ENCODE measurements around the gene LYPD5.
"Not testable (repeated sequence)": the region's sequence is repeated elsewhere in the genome, so short reads cannot be mapped to it uniquely, and the experiment has no call there.

The LYPD5 gene

GRCh38 chr19:43779820-43780219 is 22.4 kb downstream of the LYPD5 start:
- in situ Hi-C loops (cut with MboI; ENCODE audit: low sequenced_read_pairs) = loop anchor here (5.0 to 25.0 kb wide), 2 partner anchors 33 to 318 kb away; partner anchors contain the start of gene LYPD3

- in situ Hi-C loops (cut with MboI; ENCODE audit: low sequenced_read_pairs) = loop anchor here (25.0 kb wide), 1 partner anchor 317 kb away; the partner anchor contains the start of gene LYPD3
These were observed 23.0 kb downstream of the LYPD5 start for GRCh38 chr19:43779147-43779819.

- in situ Hi-C loops (cut with MboI; ENCODE audit: low sequenced_read_pairs) = loop anchor here (25.0 kb wide), 1 partner anchor 316 kb away; the partner anchor contains the start of gene LYPD3
These were observed 23.6 kb downstream of the LYPD5 start for GRCh38 chr19:43778651-43779050.

- in situ Hi-C loops (cut with MboI; ENCODE audit: low sequenced_read_pairs) = loop anchor here (25.0 kb wide), 1 partner anchor 315 kb away; the partner anchor contains the start of gene LYPD3
These were observed 25.0 kb downstream of the LYPD5 start for GRCh38 chr19:43777163-43777695.

- in situ Hi-C loops (cut with MboI; ENCODE audit: low sequenced_read_pairs) = loop anchor here (25.0 kb wide), 1 partner anchor 314 kb away; the partner anchor contains the start of gene LYPD3
These were observed 26.0 kb downstream of the LYPD5 start for GRCh38 chr19:43776286-43776685.

GRCh38 chr19:43775299-43775890 is 26.9 kb downstream of the LYPD5 start:
- in situ Hi-C loops (cut with MboI; ENCODE audit: low sequenced_read_pairs) = loop anchor here (25.0 kb wide), 1 partner anchor 313 kb away; the partner anchor contains the start of gene LYPD3

GRCh38 chr19:43774940-43775258 is 27.3 kb downstream of the LYPD5 start:
- in situ Hi-C loops (cut with MboI; ENCODE audit: low sequenced_read_pairs) = loop anchor here (25.0 kb wide), 1 partner anchor 313 kb away; the partner anchor contains the start of gene LYPD3

- in situ Hi-C loops (cut with MboI; ENCODE audit: low sequenced_read_pairs) = no loop called here
These were observed 27.9 kb downstream of the LYPD5 start for GRCh38 chr19:43774103-43774939.

GRCh38 chr19:43773725-43774102 is 28.5 kb downstream of the LYPD5 start:
- in situ Hi-C loops (cut with MboI; ENCODE audit: low sequenced_read_pairs) = no loop called here

- in situ Hi-C loops (cut with MboI; ENCODE audit: low sequenced_read_pairs) = no loop called here
These were observed 33.0 kb downstream of the LYPD5 start for GRCh38 chr19:43769256-43769655.

GRCh38 chr19:43768273-43769050 is 33.8 kb downstream of the LYPD5 start:
- in situ Hi-C loops (cut with MboI; ENCODE audit: low sequenced_read_pairs) = no loop called here

- in situ Hi-C loops (cut with MboI; ENCODE audit: low sequenced_read_pairs) = no loop called here
These were observed 34.4 kb downstream of the LYPD5 start for GRCh38 chr19:43767818-43768217.

- in situ Hi-C loops (cut with MboI; ENCODE audit: low sequenced_read_pairs) = no loop called here
These were observed 34.9 kb downstream of the LYPD5 start for GRCh38 chr19:43767316-43767715.

GRCh38 chr19:43766755-43767043 is 35.5 kb downstream of the LYPD5 start:
- in situ Hi-C loops (cut with MboI; ENCODE audit: low sequenced_read_pairs) = no loop called here

- in situ Hi-C loops (cut with MboI; ENCODE audit: low sequenced_read_pairs) = no loop called here
These were observed 37.0 kb downstream of the LYPD5 start for GRCh38 chr19:43765109-43765876.

GRCh38 chr19:43764684-43765083 is 37.6 kb downstream of the LYPD5 start:
- in situ Hi-C loops (cut with MboI; ENCODE audit: low sequenced_read_pairs) = not testable (repeated sequence)

- in situ Hi-C loops (cut with MboI; ENCODE audit: low sequenced_read_pairs) = no loop called here
These were observed 38.7 kb downstream of the LYPD5 start for GRCh38 chr19:43763473-43763939.

- in situ Hi-C loops (cut with MboI; ENCODE audit: low sequenced_read_pairs) = no loop called here
These were observed 39.4 kb downstream of the LYPD5 start for GRCh38 chr19:43762814-43763213.

GRCh38 chr19:43760941-43761340 is 41.3 kb downstream of the LYPD5 start:
- in situ Hi-C loops (cut with MboI; ENCODE audit: low sequenced_read_pairs) = no loop called here

- in situ Hi-C loops (cut with MboI; ENCODE audit: low sequenced_read_pairs) = no loop called here
These were observed 42.7 kb downstream of the LYPD5 start for GRCh38 chr19:43759515-43759914.

Data from HL-60/S4 treated with phorbol 12-myristate 13-acetate at 8.2 ng/mL for 4 days and 3 days (cell line).